ENCODE measurements around the gene OAS3. TPM values are rescaled to one million over a fixed set of nuclear protein-coding genes. Genes with fewer than 3 reads are reported as not detected.
"Not testable (repeated sequence)": the region's sequence is repeated elsewhere in the genome, so short reads cannot be mapped to it uniquely, and the experiment has no call there.

Gene OAS3
- total RNA-seq, 1 donor from 2014 or later, result 4.1 TPM

DNA sequence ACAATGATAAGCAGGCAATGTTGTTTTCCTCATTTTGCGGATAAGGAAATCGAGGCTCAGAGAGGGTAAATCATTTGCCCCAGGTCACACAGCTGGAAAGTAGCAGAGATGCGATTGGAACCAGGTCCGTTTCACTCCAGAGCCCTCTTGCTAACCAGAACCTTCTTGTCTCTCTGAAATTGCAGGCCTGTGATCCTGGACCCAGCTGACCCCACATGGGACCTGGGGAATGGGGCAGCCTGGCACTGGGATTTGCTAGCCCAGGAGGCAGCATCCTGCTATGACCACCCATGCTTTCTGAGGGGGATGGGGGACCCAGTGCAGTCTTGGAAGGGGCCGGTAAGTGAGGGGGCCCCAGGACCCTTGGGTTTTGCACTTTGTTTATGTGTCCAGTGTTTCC lies 9.5 kb downstream of the OAS3 start:
- DNase-seq (ENCODE audit: low spot score) (no peak), ATAC-seq (no peak)

DNA sequence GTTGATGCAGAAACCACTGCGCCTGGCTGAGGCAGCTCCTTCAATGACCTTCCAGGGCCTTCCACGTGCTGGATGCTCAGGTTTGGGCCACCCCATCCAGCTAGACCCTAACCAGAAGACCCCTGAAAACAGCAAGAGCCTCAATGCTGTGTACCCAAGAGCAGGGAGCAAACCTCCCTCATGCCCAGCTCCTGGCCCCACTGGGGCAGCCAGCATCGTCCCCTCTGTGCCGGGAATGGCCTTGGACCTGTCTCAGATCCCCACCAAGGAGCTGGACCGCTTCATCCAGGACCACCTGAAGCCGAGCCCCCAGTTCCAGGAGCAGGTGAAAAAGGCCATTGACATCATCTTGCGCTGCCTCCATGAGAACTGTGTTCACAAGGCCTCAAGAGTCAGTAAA lies 10.5 kb downstream of the OAS3 start:
- DNase-seq (ENCODE audit: low spot score) (no peak), ATAC-seq (no peak)

- ATAC-seq (no peak), DNase-seq (ENCODE audit: low spot score) (no peak)
Observed at GRCh38 chr12:112950701-112951100, 12.4 kb downstream of the OAS3 start.

GRCh38 chr12:112957125-112957524 lies 18.9 kb downstream of the OAS3 start:
- not testable (repeated sequence) for ATAC-seq; DNase-seq (ENCODE audit: low spot score)

GRCh38 chr12:112961074-112961473 lies 22.8 kb downstream of the OAS3 start:
- DNase-seq (ENCODE audit: low spot score) (no peak), ATAC-seq (no peak)

DNA sequence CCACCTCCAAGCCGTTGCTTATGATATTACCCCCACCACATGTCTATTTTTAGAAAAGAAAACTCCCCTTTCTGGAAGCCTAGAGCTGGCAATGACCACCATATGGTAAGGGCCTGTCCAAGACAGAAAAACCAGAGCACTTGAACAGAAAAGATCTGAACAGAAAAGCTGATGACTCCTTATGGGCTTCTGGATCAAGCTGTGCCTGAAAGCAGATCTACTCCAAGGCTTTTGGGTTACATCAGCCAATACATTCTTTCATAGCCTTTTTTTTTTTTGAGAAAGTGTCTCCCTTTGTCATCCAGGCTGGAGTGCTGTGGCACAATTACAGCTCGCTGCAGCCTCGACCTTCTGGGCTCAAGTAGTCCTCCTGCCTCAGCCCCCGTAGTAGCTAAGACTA lies 23.3 kb downstream of the OAS3 start:
- DNase-seq (ENCODE audit: low spot score), result no peak
- ATAC-seq, result no peak

- ATAC-seq, result no peak
- DNase-seq (ENCODE audit: low spot score), result no peak
Observed at GRCh38 chr12:112962561-112962960, 24.3 kb downstream of the OAS3 start.

- ATAC-seq (peak; percentile 44), DNase-seq (ENCODE audit: low spot score) (no peak)
Observed at GRCh38 chr12:112963227-112963861, 25.1 kb downstream of the OAS3 start.

- DNase-seq (ENCODE audit: low spot score), result no peak
- ATAC-seq, result no peak
Observed at GRCh38 chr12:112964067-112964670, 25.9 kb downstream of the OAS3 start.

DNA sequence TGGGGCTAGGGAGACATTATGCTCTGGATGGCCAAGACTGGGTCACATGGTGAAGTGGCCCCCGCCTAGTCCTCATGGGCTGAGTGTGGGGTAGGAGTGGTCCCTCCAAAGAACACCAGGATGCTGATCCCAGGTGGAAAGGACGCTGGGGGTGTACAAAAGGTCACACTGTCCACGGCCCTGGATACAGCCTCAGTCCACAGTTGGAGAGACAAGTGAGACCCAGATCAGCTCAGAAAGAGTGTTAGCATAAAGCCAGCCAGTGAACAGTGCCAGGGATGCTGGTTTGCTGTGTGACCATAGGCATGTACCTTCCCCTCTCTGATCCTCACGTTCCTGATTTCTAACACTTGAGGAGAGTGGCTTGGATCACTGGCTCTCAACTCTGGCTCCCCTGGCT lies 26.6 kb downstream of the OAS3 start:
- ATAC-seq (no peak), DNase-seq (ENCODE audit: low spot score) (no peak)

GRCh38 chr12:112965643-112966042 lies 27.4 kb downstream of the OAS3 start:
- no peak for ATAC-seq

GRCh38 chr12:112967306-112967705 lies 29.0 kb downstream of the OAS3 start:
- no peak for ATAC-seq
- DNase-seq (ENCODE audit: low spot score), result no peak

More at GRCh38 chr12:112965643-112966042, 27.4 kb downstream of the OAS3 start:
- DNase-seq (ENCODE audit: low spot score), result no peak

DNA sequence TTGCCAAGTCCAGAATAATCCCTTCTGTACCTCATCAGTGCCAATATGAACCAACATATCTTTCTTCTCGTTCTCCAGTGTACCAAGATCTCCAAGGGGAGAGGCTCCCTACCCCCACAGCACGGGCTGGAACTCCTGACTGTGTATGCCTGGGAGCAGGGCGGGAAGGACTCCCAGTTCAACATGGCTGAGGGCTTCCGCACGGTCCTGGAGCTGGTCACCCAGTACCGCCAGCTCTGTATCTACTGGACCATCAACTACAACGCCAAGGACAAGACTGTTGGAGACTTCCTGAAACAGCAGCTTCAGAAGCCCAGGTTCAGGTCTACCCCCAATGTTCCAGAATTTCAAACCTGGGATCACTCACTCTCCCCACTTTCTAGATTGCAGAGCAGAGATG lies 29.6 kb downstream of the OAS3 start:
- DNase-seq (ENCODE audit: low spot score) (no peak), ATAC-seq (no peak)

- ATAC-seq (no peak), DNase-seq (ENCODE audit: low spot score) (no peak)
Observed at GRCh38 chr12:112969547-112970306, 31.5 kb downstream of the OAS3 start.

DNA sequence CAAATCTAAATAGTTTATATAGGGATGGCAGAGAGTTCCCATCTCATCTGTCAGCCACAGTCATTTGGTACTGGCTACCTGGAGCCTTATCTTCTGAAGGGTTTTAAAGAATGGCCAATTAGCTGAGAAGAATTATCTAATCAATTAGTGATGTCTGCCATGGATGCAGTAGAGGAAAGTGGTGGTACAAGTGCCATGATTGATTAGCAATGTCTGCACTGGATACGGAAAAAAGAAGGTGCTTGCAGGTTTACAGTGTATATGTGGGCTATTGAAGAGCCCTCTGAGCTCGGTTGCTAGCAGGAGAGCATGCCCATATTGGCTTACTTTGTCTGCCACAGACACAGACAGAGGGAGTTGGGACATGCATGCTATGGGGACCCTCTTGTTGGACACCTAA lies 32.1 kb downstream of the OAS3 start:
- DNase-seq (ENCODE audit: low spot score) (no peak), ATAC-seq (no peak)

DNA sequence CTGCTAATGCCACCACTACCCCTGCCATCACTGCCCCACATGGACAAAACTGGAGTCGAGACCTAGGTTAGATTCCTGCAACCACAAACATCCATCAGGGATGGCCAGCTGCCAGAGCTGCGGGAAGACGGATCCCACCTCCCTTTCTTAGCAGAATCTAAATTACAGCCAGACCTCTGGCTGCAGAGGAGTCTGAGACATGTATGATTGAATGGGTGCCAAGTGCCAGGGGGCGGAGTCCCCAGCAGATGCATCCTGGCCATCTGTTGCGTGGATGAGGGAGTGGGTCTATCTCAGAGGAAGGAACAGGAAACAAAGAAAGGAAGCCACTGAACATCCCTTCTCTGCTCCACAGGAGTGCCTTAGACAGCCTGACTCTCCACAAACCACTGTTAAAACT lies 33.0 kb downstream of the OAS3 start:
- DNase-seq (ENCODE audit: low spot score) (no peak), ATAC-seq (peak; percentile 47)

DNA sequence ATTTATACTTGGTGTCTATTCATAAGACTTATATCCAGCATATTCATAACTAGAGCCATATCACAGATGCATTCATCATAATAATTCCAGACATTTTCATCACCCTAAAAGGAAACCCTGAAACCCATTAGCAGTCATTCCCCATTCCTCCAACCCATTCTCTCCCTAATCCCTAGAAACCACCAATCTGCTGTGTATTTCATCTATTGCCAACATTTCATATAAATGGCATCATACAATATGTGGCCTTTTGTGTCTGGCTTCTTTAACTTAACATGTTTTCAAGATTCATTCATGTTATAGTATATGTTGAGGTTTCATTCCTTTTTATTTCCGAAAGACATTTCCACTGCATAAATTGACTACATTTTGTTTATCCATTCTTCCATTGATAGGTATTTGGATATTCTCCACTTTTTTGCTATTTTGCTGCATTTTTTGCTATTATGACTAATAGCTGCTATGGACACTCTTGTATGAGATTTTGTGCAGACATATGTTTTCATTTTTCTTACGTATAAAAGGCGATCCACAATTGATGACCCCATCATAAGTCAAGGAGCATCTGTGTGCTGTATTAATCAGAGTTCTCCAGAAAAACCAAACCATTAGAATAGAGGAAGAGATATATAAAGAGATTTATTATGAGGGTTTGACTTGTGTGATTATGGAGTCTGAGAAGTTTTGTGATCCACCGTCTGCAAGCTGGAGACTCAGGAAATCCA lies 34.9 kb downstream of the OAS3 start:
- no peak for DNase-seq (ENCODE audit: low spot score)
- no peak for ATAC-seq

DNA sequence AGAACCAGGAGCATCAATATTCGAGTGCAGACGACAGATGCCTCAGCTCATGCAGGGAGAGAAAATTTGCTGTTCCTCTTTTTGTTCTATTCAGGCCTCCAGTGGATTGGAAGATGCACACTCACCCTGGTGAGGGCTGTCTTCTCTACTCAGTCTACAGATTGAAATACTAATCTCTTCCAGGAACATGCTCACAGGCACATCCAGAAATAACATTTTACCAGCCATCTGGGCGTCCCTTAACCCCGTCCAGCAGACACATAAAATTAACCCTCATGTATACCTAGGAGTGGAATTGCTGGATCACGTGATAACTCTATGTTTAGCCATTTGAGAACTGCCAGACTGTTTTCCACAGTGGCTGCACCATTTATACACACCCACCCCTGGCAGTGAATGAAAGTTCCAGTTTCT lies 35.6 kb downstream of the OAS3 start:
- no peak for DNase-seq (ENCODE audit: low spot score)
- no peak for ATAC-seq

DNA sequence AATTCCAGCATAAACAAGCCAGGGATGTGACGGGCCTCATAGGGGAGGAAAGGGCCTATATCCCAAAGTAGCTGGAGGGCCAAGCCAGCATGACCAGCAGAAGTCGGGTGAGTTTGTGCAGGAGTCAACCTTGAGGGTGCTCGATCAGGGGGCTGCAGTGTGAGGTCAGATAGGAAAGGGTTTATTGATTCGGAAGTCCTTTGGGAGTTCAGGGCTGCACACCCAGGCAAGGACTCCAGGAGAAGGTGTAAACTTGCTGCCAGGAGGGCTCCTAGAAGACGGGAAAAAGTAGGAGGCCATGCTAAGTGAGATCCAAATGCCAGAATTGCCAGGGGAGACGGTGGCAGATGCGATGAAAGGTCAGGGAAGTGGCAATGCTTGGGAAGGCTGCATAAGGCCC lies 36.6 kb downstream of the OAS3 start:
- ATAC-seq (no peak), DNase-seq (ENCODE audit: low spot score) (no peak)

GRCh38 chr12:112977139-112977538 lies 38.9 kb downstream of the OAS3 start:
- ATAC-seq, result no peak
- no peak for DNase-seq (ENCODE audit: low spot score)

GRCh38 chr12:112977641-112978040 lies 39.4 kb downstream of the OAS3 start:
- ATAC-seq (no peak), DNase-seq (ENCODE audit: low spot score) (no peak)
